MG63 (cell line): ENCODE results near the gene UBE2V1. TPM values are rescaled to one million over a fixed set of nuclear protein-coding genes. Genes with fewer than 3 reads are reported as not detected.
"Not testable (repeated sequence)": the region's sequence is repeated elsewhere in the genome, so short reads cannot be mapped to it uniquely, and the experiment has no call there.

Experiments
- DNase-seq: peaks from one replicate; pipeline ENCODE4 v3.0.0-alpha.2; 2020
- H3K27me3 ChIP-seq: fragments of 250-450 bp; sonication (Bioruptor Pico); 2 replicates; pipeline ENCODE4 v1.5.1; 2020; ENCODE audit warnings: mild to moderate bottlenecking, moderate library complexity
- H3K36me3 ChIP-seq: fragments of 250-450 bp; sonication (Bioruptor Pico); 2 replicates; pipeline ENCODE4 v1.5.1; 2020; ENCODE audit warnings: mild to moderate bottlenecking, moderate library complexity
- H3K4me3 ChIP-seq: fragments of 250-450 bp; sonication (Bioruptor Pico); 2 replicates; pipeline ENCODE4 v1.5.1; 2020; ENCODE audit warnings: mild to moderate bottlenecking, moderate library complexity
- H3K9me3 ChIP-seq: fragments of 250-450 bp; sonication (Bioruptor Pico); 2 replicates; pipeline ENCODE4 v1.5.1; 2020; ENCODE audit warnings: mild to moderate bottlenecking, moderate library complexity
- total RNA-seq: library from RNA; depleted of rRNA; stranded (reverse); fragments of >200 nt; shearing (Covaris generic); gene quantifications from 2 replicates; pipeline ENCODE4 v1.2.3, GENCODE V29; 2014; ENCODE audit warnings: low replicate concordance

UBE2V1 gene
- total RNA-seq, 1 experiment from 2014 or later = 23.3 TPM

- H3K36me3 ChIP-seq = peaks cover 85% of the 10 kb centered on the region
Measured at GRCh38 chr20:50092436-50092835, 20.5 kb downstream of the UBE2V1 start.

DNA sequence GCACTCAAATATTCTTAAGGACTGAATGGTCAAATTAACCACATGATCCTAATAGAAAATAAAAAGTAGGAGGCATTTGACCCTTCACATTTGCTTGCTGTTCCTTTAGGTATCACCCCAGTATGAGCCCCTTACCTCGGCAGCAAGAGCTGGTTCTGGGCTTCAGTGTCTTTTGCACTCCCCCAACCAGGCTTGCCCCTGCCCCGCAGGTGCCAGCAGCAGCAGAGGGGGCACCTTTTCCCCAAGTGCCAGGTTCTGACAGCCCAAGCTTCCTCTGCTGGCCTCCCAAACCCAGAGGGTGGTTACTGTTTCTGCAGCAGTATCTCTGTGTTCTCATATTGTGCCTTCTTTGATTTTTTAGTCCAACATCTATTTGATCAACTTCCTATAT lies 23.2 kb downstream of the UBE2V1 start:
- Histone ChIP-seq H3K4me3 (no peak overlapping the region), H3K36me3 (peaks cover 69% of the 10 kb centered on the region), H3K9me3 (no peaks in the 10 kb centered on the region), H3K27me3 (no peaks in the 10 kb centered on the region)
- no peak for DNase-seq

More at GRCh38 chr20:50092436-50092835, 20.5 kb downstream of the UBE2V1 start:
- Histone ChIP-seq H3K9me3 (no peaks in the 10 kb centered on the region), H3K27me3 (no peaks in the 10 kb centered on the region), H3K4me3 (no peak overlapping the region)
- DNase-seq = no peak

DNA sequence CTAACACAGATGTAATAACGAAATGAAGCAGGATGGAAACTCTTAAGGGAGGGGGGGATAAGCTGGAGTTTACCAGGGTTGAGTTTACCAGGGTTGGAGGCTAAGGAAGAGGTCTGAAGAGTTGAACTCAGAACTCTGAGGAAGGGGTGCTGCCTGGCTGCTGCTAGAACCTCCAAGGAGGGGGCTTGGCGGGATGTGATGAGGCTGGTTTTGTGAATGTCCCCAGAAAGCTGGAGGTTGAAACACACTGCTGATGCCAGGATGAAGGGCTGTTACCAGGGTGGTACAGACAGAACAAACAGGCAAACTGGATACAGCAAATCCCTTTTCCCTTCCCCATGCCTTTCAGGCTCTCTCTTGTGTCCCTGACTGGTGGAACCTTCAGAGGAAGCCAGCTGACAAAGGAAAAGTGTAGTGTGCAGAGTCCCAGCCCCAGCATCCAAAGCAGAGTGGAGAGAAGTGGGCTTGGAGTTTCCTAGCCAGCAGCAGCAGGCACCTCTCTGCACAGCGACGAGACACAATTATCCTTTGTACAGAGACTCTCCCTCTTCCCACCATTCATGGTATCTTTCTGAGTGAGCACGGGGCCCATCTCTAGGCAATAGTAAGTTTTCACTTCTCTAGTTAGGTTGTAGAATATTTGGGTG lies 23.7 kb downstream of the UBE2V1 start:
- DNase-seq = no peak
- Histone ChIP-seq H3K27me3 (no peaks in the 10 kb centered on the region), H3K36me3 (peaks cover 66% of the 10 kb centered on the region), H3K9me3 (no peaks in the 10 kb centered on the region), H3K4me3 (no peak overlapping the region)

- Histone ChIP-seq H3K27me3 (no peaks in the 10 kb centered on the region), H3K36me3 (peaks cover 71% of the 10 kb centered on the region), H3K4me3 (no peak overlapping the region), H3K9me3 (no peaks in the 10 kb centered on the region)
- no peak for DNase-seq
Measured at GRCh38 chr20:50088022-50088421, 24.9 kb downstream of the UBE2V1 start.

DNA sequence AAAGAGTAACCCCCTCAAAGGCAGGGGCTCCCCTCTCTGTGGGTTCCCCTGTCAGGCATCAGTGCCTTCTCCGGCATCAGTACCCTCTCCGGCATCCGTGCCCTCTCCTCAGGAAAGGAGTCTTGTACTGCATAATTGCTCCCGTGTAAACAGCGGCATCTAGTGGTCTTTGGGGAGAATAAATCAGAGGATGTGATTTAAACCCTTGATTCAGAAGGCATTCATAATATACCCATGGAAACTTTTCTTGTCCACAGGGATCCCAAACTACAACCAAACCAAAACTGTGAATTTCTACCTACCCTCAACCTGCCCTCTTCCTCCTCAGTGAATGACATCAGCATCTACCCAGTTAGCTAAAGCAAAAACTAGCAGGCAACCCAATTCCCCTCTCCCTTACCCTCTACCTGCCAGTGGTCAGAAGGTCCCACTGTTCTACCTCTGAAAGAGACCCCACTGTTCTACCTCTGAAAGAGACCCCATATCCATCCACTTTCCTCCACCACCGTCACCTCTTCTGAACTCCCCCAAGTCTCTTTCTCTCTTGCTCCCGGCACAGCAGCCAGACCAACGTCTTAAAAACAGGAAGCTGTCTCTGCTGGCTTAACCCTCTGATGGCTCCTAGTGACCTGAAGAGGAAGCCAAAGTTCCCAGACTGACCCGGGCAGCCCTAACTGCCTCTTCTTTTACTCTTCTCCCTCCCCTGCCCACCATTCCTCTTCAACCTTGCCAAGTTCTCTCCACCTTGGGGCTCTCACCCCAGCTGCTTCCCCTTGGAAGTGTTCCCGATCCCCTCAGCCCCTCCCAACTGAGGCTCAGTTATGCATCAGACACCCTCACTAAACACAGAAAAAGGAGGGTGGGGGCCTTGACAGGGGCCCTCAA lies 27.2 kb downstream of the UBE2V1 start:
- peaks cover 71% of the 10 kb centered on the region for H3K36me3 ChIP-seq
- H3K27me3 ChIP-seq = no peaks in the 10 kb centered on the region
- H3K9me3 ChIP-seq = no peaks in the 10 kb centered on the region
- no peak overlapping the region for H3K4me3 ChIP-seq
- peak; percentile 17 for DNase-seq

GRCh38 chr20:50085146-50085480 lies 27.8 kb downstream of the UBE2V1 start:
- Histone ChIP-seq H3K36me3 (peaks cover 67% of the 10 kb centered on the region), H3K9me3 (no peaks in the 10 kb centered on the region), H3K4me3 (no peak overlapping the region), H3K27me3 (no peaks in the 10 kb centered on the region)
- DNase-seq = no peak

- H3K36me3 ChIP-seq = peaks cover 46% of the 10 kb centered on the region
- H3K4me3 ChIP-seq = no peak overlapping the region
- H3K27me3 ChIP-seq = no peaks in the 10 kb centered on the region
- H3K9me3 ChIP-seq = no peaks in the 10 kb centered on the region
- no peak for DNase-seq
Measured at GRCh38 chr20:50083034-50083433, 29.9 kb downstream of the UBE2V1 start.

DNA sequence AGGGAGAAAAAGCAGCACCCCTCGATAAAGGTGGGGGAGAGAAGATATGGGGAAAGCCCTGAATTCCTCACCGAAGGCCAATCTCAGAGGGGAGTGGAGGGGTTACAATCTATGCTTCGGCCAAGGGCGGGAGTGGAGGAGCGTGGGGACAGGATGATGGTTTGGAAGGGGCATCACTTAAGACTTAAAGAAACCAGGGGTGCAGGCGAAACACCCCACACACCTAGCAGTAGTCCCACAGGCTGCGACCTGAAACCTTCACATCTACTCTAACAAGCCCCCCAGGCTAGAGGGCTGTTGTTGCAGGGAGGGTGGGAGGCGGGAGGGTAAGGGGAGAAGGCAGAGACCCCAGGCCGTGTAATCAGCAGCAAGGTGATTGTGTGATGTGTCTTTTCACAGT lies 30.9 kb downstream of the UBE2V1 start:
- not testable (repeated sequence) for H3K9me3 ChIP-seq, H3K4me3 ChIP-seq, H3K27me3 ChIP-seq, DNase-seq
- peaks cover 43% of the 10 kb centered on the region for H3K36me3 ChIP-seq

GRCh38 chr20:50077818-50078601 lies 34.9 kb downstream of the UBE2V1 start:
- H3K36me3 ChIP-seq = peaks cover 18% of the 10 kb centered on the region
- no peaks in the 10 kb centered on the region for H3K27me3 ChIP-seq
- no peak overlapping the region for H3K4me3 ChIP-seq
- no peaks in the 10 kb centered on the region for H3K9me3 ChIP-seq
- DNase-seq = no peak

DNA sequence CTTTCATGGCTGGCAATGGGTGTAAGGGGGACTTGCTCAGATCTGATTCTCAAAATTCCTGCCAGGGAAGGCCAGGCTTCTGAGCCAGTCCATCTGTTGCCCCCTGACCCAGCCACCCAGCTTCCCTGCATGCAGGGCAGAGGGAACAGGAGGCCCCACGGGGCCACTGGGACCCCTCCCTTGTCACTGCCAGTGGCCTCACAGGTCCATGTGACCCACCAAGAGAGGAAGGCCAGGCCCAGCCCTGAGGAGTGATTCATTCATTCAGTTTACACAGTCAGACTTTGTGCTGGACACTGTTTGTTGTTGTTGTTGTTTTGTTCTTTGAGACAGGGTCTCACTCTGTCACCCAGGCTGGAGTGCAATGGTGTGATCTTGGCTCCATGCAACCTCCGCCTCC lies 39.5 kb downstream of the UBE2V1 start:
- DNase-seq = no peak
- Histone ChIP-seq H3K36me3 (no peaks in the 10 kb centered on the region), H3K27me3 (no peaks in the 10 kb centered on the region), H3K4me3 (no peak overlapping the region), H3K9me3 (peaks cover 2% of the 10 kb centered on the region; the same call in 1 of the 2 replicates)

DNA sequence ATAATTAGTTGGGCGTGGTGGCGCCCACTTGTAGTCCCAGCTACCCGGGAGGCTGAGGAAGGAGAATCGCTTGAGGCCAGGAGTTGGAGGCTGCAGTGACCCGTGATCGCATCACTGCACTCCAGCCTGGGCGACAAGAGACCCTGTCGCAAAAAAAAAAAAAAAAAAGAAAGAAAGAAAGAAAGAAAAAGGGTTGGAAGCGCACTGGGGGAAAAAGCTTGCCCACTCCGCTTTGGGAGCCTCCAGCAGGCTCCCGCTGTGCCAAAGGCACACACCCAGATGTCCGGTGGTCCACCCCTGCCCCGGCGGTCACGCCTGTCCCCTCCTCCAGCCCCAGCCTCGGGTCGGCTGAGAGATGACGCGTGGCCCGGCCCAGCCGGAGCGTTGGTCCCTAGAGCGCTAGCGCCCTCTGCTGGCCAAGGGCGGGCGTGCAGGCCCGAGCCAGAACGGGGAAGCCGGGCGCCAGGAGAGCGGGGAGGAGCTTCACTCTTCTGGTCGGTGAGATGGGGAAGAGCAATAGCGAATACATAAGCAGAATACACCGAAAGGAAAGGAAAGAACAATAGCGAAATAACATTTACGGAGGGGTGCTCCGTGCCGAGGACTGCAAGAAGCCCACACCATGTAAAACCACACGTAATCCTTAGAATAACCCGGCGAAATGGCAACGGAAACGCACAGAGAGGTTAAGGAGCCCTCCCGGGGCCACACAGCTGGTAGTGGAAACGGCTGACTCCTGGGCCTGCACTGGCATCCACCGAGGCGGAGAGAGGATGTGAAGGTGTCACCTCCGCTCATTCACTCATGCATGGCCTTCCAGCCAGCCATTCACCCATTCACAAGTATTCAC lies 41.7 kb downstream of the UBE2V1 start:
- Histone ChIP-seq H3K27me3 (no peaks in the 10 kb centered on the region), H3K36me3 (no peaks in the 10 kb centered on the region), H3K9me3 (peaks cover 2% of the 10 kb centered on the region; the same call in 1 of the 2 replicates), H3K4me3 (peak overlapping the region; percentile 41)
- DNase-seq = peak; percentile 85

- peaks cover 2% of the 10 kb centered on the region; the same call in 1 of the 2 replicates for H3K9me3 ChIP-seq
- H3K4me3 ChIP-seq = no peak overlapping the region
- no peaks in the 10 kb centered on the region for H3K27me3 ChIP-seq
- DNase-seq = no peak
- H3K36me3 ChIP-seq = no peaks in the 10 kb centered on the region
Measured at GRCh38 chr20:50070361-50070760, 42.6 kb downstream of the UBE2V1 start.

GRCh38 chr20:50068041-50068651 lies 44.8 kb downstream of the UBE2V1 start:
- no peaks in the 10 kb centered on the region for H3K27me3 ChIP-seq
- no peaks in the 10 kb centered on the region for H3K36me3 ChIP-seq
- H3K4me3 ChIP-seq = no peak overlapping the region
- DNase-seq = no peak
- peaks cover 2% of the 10 kb centered on the region; the same call in 1 of the 2 replicates for H3K9me3 ChIP-seq

DNA sequence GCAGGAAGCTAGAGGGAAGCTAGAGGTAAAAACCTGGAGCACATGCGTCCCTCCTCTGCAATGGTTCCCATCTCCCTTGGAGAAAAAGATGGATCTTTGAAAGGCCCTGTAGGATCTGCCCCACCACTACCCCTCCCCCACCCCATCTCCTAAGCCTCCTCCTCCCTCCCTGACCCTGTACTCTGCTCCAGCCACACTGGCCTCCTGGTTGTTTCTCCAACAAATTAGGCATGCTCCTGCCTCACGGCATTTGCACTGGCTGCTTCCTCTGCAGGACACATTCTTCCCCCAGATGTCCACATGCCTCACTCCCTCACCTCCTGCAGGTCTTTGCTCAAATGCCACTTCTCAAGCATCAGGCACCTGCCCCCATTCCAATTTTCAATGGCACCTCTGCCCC lies 45.5 kb downstream of the UBE2V1 start:
- no peaks in the 10 kb centered on the region for H3K27me3 ChIP-seq
- no peak for DNase-seq
- H3K36me3 ChIP-seq = no peaks in the 10 kb centered on the region
- H3K9me3 ChIP-seq = peaks cover 2% of the 10 kb centered on the region; the same call in 1 of the 2 replicates
- H3K4me3 ChIP-seq = no peak overlapping the region

GRCh38 chr20:50067018-50067417 lies 45.9 kb downstream of the UBE2V1 start:
- peaks cover 2% of the 10 kb centered on the region; the same call in 1 of the 2 replicates for H3K9me3 ChIP-seq
- H3K4me3 ChIP-seq = no peak overlapping the region
- no peaks in the 10 kb centered on the region for H3K36me3 ChIP-seq
- DNase-seq = no peak
- no peaks in the 10 kb centered on the region for H3K27me3 ChIP-seq
